22Rv1 (cell line): ENCODE results near the gene MON1A.

Source experiments
- H3K27ac ChIP-seq: fragments of 450-650 bp; 2 replicates; pipeline ENCODE4 v1.5.1; 2017
- CTCF ChIP-seq: fragments of 450-650 bp; IDR thresholded peaks from 2 replicates; pipeline ENCODE4 v1.5.1; 2017; ENCODE audit warnings: mild to moderate bottlenecking
- ZFX ChIP-seq: fragments of 450-650 bp; IDR thresholded peaks from 2 replicates; pipeline ENCODE4 v1.6.1; 2017; ENCODE audit warnings: antibody characterized with exemption, borderline replicate concordance

Gene MON1A

GRCh38 chr3:49865198-49865784 lies 64.3 kb downstream of the MON1A start:
- TF ChIP-seq ZFX (no peak), CTCF (no peak)
- no peak overlapping the region for H3K27ac ChIP-seq

DNA sequence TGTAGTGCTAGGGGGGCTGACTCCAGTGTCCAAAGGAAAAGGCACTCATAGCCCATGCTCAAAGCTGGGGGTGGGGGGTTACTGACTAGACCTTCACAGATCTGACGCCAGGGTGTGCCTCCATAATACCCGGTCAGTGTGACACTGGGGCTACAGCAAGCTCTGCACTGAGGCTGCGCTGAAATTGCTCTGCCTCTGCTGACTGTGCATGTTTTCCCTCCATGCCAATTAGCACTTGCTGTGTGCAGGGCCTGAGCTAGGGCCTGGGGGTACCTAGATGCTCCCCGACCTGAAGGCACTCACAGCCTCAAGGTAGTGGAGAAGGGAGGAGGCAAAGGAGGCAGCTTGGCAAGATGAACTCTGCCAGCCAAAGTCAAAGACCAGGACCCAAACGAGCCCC lies 65.1 kb downstream of the MON1A start:
- TF ChIP-seq CTCF (no peak), ZFX (no peak)
- no peak overlapping the region for H3K27ac ChIP-seq

DNA sequence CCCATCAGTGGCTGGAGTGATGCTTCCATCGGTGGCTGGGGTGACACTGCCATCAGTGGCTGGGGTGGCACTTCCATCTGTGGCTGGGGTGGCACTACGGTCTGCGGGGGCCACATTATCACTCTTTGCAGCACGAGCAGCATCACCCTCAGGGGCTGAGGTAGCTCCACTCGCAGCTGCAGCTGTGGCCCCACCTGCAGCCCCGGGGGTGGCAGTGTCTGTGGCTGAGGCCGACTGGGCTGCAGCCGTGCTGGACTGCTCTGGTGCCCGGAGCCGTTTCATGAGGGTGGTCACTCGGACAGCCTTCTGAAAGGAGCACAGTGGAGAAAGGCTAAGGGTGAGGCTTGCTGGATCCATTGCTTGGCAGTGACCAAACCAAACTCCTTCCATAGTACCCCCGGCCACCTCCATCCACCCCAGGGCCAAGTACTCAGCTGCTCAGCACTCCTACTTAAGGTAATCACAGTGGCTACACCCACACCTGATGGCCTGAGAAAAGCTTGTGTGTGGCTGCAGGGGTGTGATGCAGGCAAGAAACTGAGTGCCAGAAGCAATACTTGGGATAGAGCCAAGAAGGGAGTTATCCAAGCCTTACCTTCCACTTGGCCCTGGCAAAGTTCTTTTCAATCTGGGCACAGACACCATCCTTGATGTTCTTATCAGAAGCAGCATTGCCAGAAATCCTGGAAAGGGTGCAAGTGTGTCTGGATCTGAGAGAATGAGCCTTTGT lies 69.9 kb downstream of the MON1A start:
- no peak overlapping the region for H3K27ac ChIP-seq
- TF ChIP-seq CTCF, result no peak
- no peak for TF ChIP-seq ZFX
